HepG2 (cell line): ENCODE measurements around the gene ZNF416. TPM values are rescaled to one million over a fixed set of nuclear protein-coding genes. Genes with fewer than 3 reads are reported as not detected.
A peak's percentile ranks its signal among the peaks of the same experiment; 100 is the strongest.

ENCODE experiments used
- CENPT ChIP-seq: sonication (generic); formaldehyde crosslinking; IDR thresholded peaks from 2 replicates; pipeline ENCODE4 v1.8.0; 2022; ENCODE audit warnings: low read depth, mild to moderate bottlenecking, moderate library complexity, missing genetic modification reagents
- CREB1 ChIP-seq, 2 experiments: fragments of 450-650 bp in 1 of 2; IDR thresholded peaks; 2 replicates each; pipeline ENCODE4 v1.6.1; 2016 to 2017; ENCODE audit warnings: control low read depth in 1 of 2, mild to moderate bottlenecking in 1 of 2, missing compliant biosample characterization in 1 of 2, missing genetic modification characterization in 1 of 2
- EEA1 ChIP-seq: sonication (generic); formaldehyde crosslinking; IDR thresholded peaks from 2 replicates; pipeline ENCODE4 v1.5.1; 2020; ENCODE audit warnings: mild to moderate bottlenecking, missing genetic modification reagents, borderline replicate concordance
- ELF3 ChIP-seq: IDR thresholded peaks from 2 replicates; pipeline ENCODE4 v1.6.1; 2016; ENCODE audit warnings: missing genetic modification reagents, missing compliant biosample characterization
- GATAD2A ChIP-seq: IDR thresholded peaks from 2 replicates; pipeline ENCODE4 v1.6.1; 2016
- HCFC1 ChIP-seq: fragments of 150-350 bp; IDR thresholded peaks from 2 replicates; pipeline ENCODE4 v1.6.1; 2014; ENCODE audit warnings: low read depth, low read length
- KDM6A ChIP-seq: IDR thresholded peaks from 2 replicates; pipeline ENCODE4 v1.6.1; 2016; ENCODE audit warnings: low read depth
- KMT2B ChIP-seq: IDR thresholded peaks from 2 replicates; pipeline ENCODE4 v1.6.1; 2016; ENCODE audit warnings: missing genetic modification reagents, missing compliant biosample characterization
- MAX ChIP-seq: IDR thresholded peaks from 2 replicates; pipeline ENCODE4 v1.6.1; 2012; ENCODE audit warnings: inconsistent platforms
- POGK ChIP-seq: sonication (generic); formaldehyde crosslinking; conservative IDR thresholded peaks from 2 replicates; pipeline ENCODE4 v1.8.0; 2022; ENCODE audit warnings: mild to moderate bottlenecking, moderate library complexity, missing genetic modification reagents
- REXO4 ChIP-seq: sonication (generic); formaldehyde crosslinking; IDR thresholded peaks from 2 replicates; pipeline ENCODE4 v1.8.0; 2022; ENCODE audit warnings: missing genetic modification reagents, mild to moderate bottlenecking, borderline replicate concordance
- SRSF1 ChIP-seq: fragments of 200-400 bp; formaldehyde crosslinking; optimal IDR thresholded peaks from 2 replicates; pipeline ENCODE3; 2017; ENCODE audit warnings: mild to moderate bottlenecking, low read depth, low read length, moderate library complexity
- SUZ12 ChIP-seq: fragments of 150-350 bp; IDR thresholded peaks from 2 replicates; pipeline ENCODE4 v1.6.1; 2014; ENCODE audit warnings: low read depth, low read length
- TFDP1 ChIP-seq: IDR thresholded peaks from 2 replicates; pipeline ENCODE4 v1.6.1; 2016; ENCODE audit warnings: missing compliant biosample characterization, missing genetic modification reagents, borderline replicate concordance
- ZGPAT ChIP-seq: IDR thresholded peaks from 2 replicates; pipeline ENCODE4 v1.6.1; 2016; ENCODE audit warnings: mild to moderate bottlenecking
- ZNF124 ChIP-seq: sonication (generic); formaldehyde crosslinking; IDR thresholded peaks from 2 replicates; pipeline ENCODE4 v1.4.0; 2020; ENCODE audit warnings: missing genetic modification reagents
- ZNF143 ChIP-seq: sonication (generic); formaldehyde crosslinking; IDR thresholded peaks from 2 replicates; pipeline ENCODE4 v1.4.0; 2020; ENCODE audit warnings: missing genetic modification reagents
- ZNF207 ChIP-seq: fragments of 450-650 bp; IDR thresholded peaks from 2 replicates; pipeline ENCODE4 v1.6.1; 2016; ENCODE audit warnings: antibody characterized with exemption, borderline replicate concordance
- ZNF264 ChIP-seq: sonication (generic); formaldehyde crosslinking; IDR thresholded peaks from 2 replicates; pipeline ENCODE4 v1.4.0; 2020; ENCODE audit warnings: missing genetic modification reagents
- ZNF547 ChIP-seq: sonication (generic); formaldehyde crosslinking; IDR thresholded peaks from 2 replicates; pipeline ENCODE4 v1.5.1; 2020; ENCODE audit warnings: mild to moderate bottlenecking, missing genetic modification reagents
- ZNF605 ChIP-seq: sonication (generic); formaldehyde crosslinking; IDR thresholded peaks from 2 replicates; pipeline ENCODE4 v1.8.0; 2022; ENCODE audit warnings: mild to moderate bottlenecking, missing genetic modification reagents
- ZNF678 ChIP-seq: sonication (generic); formaldehyde crosslinking; IDR thresholded peaks from 2 replicates; pipeline ENCODE4 v1.4.0; 2020; ENCODE audit warnings: mild to moderate bottlenecking, missing genetic modification reagents
- ZSCAN25 ChIP-seq: sonication (generic); formaldehyde crosslinking; IDR thresholded peaks from 2 replicates; pipeline ENCODE4 v1.8.0; 2022; ENCODE audit warnings: mild to moderate bottlenecking, missing genetic modification reagents
- polyA plus RNA-seq, 8 experiments: library from polyadenylated mRNA; depleted of rRNA in 3 of 8; stranded (reverse) in 7 of 8; unstranded in 1 of 8; fragments of >200 nt; fragmentation: Illumina TruSeq in 4 of 8; extraction: Trizol in 4 of 8; gene quantifications; 2 replicates each; pipeline versions ENCODE4 v1.2.1 to v1.2.3, GENCODE V29; 2011 to 2016; ENCODE audit warnings: low read depth in 4 of 8, missing spikeins in 1 of 8, mixed read lengths in 1 of 8; ENCODE audit not compliant: insufficient read depth in 1 of 8
- total RNA-seq, 5 experiments: library from RNA; depleted of rRNA; stranded (reverse); fragments of >200 nt; fragmentation: Illumina TruSeq; extraction: Trizol; gene quantifications; 2 replicates each; pipeline ENCODE4 v1.2.3, GENCODE V29; 2016; ENCODE audit warnings: low read depth in 1 of 5
- TF ChIP-seq, protein P1 (sequence below): sonication (generic); formaldehyde crosslinking; IDR thresholded peaks from 2 replicates; pipeline ENCODE4 v1.4.0; 2020; ENCODE audit warnings: missing genetic modification reagents, borderline replicate concordance

The ZNF416 gene
- total and polyA plus RNA-seq, 2 of the 13 experiments (the other 11 are each of a cell fraction or from before 2014, with no cell fraction given), result 1.5 to 5.3 TPM

- TF ChIP-seq SRSF1 (no peak), ZSCAN25 (peak; percentile 35; the same call in 1 of the 2 replicates), ZNF678 (0 out of 2 replicates have a peak, but pooled peaks have one; percentile 66), KMT2B (CRISPR knock-in tag) (peak; percentile 90; the same call in 1 of the 2 replicates), ZNF547 (CRISPR knock-in tag) (peak; percentile 63), ELF3 (CRISPR knock-in tag) (peak; percentile 90), CENPT (CRISPR knock-in tag) (no peak), ZNF264 (CRISPR knock-in tag) (peak; percentile 57; the same call in 1 of the 2 replicates), ZGPAT (peak; percentile 64; the same call in 1 of the 2 replicates), ZNF143 (CRISPR knock-in tag) (peak; percentile 97), ZNF605 (CRISPR knock-in tag) (peak; percentile 17; the same call in 1 of the 2 replicates), TFDP1 (peak; percentile 71; the same call in 1 of the 2 replicates), CREB1 (IDR thresholded peaks at IDR 0.05) (peak; percentile 68), CREB1 (CRISPR knock-in tag; IDR thresholded peaks at IDR 0.05) (peak; percentile 87), SUZ12 (peak; percentile 73), ZNF207 (no peak), ZNF124 (CRISPR knock-in tag) (0 out of 2 replicates have a peak, but pooled peaks have one; percentile 45), POGK (CRISPR knock-in tag) (0 out of 2 replicates have a peak, but pooled peaks have one; percentile 75), REXO4 (CRISPR knock-in tag) (no peak), MAX (peak; percentile 79), EEA1 (no peak), HCFC1 (peak; percentile 92), KDM6A (CRISPR knock-in tag) (no peak), GATAD2A (CRISPR knock-in tag) (no peak)
- TF ChIP-seq, protein P1, sequence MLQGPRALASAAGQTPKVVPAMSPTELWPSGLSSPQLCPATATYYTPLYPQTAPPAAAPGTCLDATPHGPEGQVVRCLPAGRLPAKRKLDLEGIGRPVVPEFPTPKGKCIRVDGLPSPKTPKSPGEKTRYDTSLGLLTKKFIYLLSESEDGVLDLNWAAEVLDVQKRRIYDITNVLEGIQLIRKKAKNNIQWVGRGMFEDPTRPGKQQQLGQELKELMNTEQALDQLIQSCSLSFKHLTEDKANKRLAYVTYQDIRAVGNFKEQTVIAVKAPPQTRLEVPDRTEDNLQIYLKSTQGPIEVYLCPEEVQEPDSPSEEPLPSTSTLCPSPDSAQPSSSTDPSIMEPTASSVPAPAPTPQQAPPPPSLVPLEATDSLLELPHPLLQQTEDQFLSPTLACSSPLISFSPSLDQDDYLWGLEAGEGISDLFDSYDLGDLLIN (CRISPR knock-in tag), result 0 out of 2 replicates have a peak, but pooled peaks have one; percentile 26
Observed at GRCh38 chr19:57578487-57579205, at the start of gene ZNF416 (continued).
